Measurements from ENCODE around the gene APOBEC3B.
"Not testable (repeated sequence)": the region's sequence is repeated elsewhere in the genome, so short reads cannot be mapped to it uniquely, and the experiment has no call there.

The APOBEC3B gene

GRCh38 chr22:38959590-38959989 lies 22.6 kb upstream of the APOBEC3B start:
- H3K9ac ChIP-seq (ENCODE audit: low read depth, low read length), result no peak overlapping the region
- H3K27ac ChIP-seq (ENCODE audit: low read depth, low read length), result no peak overlapping the region

GRCh38 chr22:38960673-38961072 lies 21.5 kb upstream of the APOBEC3B start:
- H3K27ac ChIP-seq (ENCODE audit: low read depth, low read length); H3K4me1 ChIP-seq (ENCODE audit: control insufficient read depth, insufficient read depth, low read length); H3K9ac ChIP-seq (ENCODE audit: low read depth, low read length); H3K27me3 ChIP-seq (ENCODE audit: control insufficient read depth, insufficient read depth, low read length); H3K36me3 ChIP-seq (ENCODE audit: control insufficient read depth, insufficient read depth, low read length); H3K4me3 ChIP-seq (ENCODE audit: low read depth, low read length); H3K9me3 ChIP-seq (ENCODE audit: control insufficient read depth, insufficient read depth, low read length): not testable (repeated sequence)

More at GRCh38 chr22:38959590-38959989, 22.6 kb upstream of the APOBEC3B start:
- Histone ChIP-seq H3K36me3 (ENCODE audit: control insufficient read depth, insufficient read depth, low read length) (no peaks in the 10 kb centered on the region), H3K9me3 (ENCODE audit: control insufficient read depth, insufficient read depth, low read length) (no peaks in the 10 kb centered on the region), H3K4me1 (ENCODE audit: control insufficient read depth, insufficient read depth, low read length) (no peaks in the 10 kb centered on the region), H3K27me3 (ENCODE audit: control insufficient read depth, insufficient read depth, low read length) (no peaks in the 10 kb centered on the region), H3K4me3 (ENCODE audit: low read depth, low read length) (no peak overlapping the region)

GRCh38 chr22:38963291-38963738 lies 18.8 kb upstream of the APOBEC3B start:
- not testable (repeated sequence) for H3K9ac ChIP-seq (ENCODE audit: low read depth, low read length); H3K36me3 ChIP-seq (ENCODE audit: control insufficient read depth, insufficient read depth, low read length)

GRCh38 chr22:38963872-38964271 lies 18.3 kb upstream of the APOBEC3B start:
- H3K27me3 ChIP-seq (ENCODE audit: control insufficient read depth, insufficient read depth, low read length), result no peaks in the 10 kb centered on the region
- H3K4me3 ChIP-seq (ENCODE audit: low read depth, low read length), result no peak overlapping the region
- H3K9ac ChIP-seq (ENCODE audit: low read depth, low read length), result no peak overlapping the region
- no peak overlapping the region for H3K27ac ChIP-seq (ENCODE audit: low read depth, low read length)
- H3K36me3 ChIP-seq (ENCODE audit: control insufficient read depth, insufficient read depth, low read length), result no peaks in the 10 kb centered on the region
- no peaks in the 10 kb centered on the region for H3K4me1 ChIP-seq (ENCODE audit: control insufficient read depth, insufficient read depth, low read length)
- no peaks in the 10 kb centered on the region for H3K9me3 ChIP-seq (ENCODE audit: control insufficient read depth, insufficient read depth, low read length)

More at GRCh38 chr22:38963291-38963738, 18.8 kb upstream of the APOBEC3B start:
- H3K4me1 ChIP-seq (ENCODE audit: control insufficient read depth, insufficient read depth, low read length); H3K27ac ChIP-seq (ENCODE audit: low read depth, low read length); H3K27me3 ChIP-seq (ENCODE audit: control insufficient read depth, insufficient read depth, low read length); H3K4me3 ChIP-seq (ENCODE audit: low read depth, low read length); H3K9me3 ChIP-seq (ENCODE audit: control insufficient read depth, insufficient read depth, low read length): not testable (repeated sequence)

- H3K27ac ChIP-seq (ENCODE audit: low read depth, low read length), result no peak overlapping the region
- H3K27me3 ChIP-seq (ENCODE audit: control insufficient read depth, insufficient read depth, low read length), result no peaks in the 10 kb centered on the region
- no peaks in the 10 kb centered on the region for H3K9me3 ChIP-seq (ENCODE audit: control insufficient read depth, insufficient read depth, low read length)
- no peak overlapping the region for H3K4me3 ChIP-seq (ENCODE audit: low read depth, low read length)
- H3K36me3 ChIP-seq (ENCODE audit: control insufficient read depth, insufficient read depth, low read length), result no peaks in the 10 kb centered on the region
- no peaks in the 10 kb centered on the region for H3K4me1 ChIP-seq (ENCODE audit: control insufficient read depth, insufficient read depth, low read length)
- H3K9ac ChIP-seq (ENCODE audit: low read depth, low read length), result no peak overlapping the region
These were observed 17.8 kb upstream of the APOBEC3B start for GRCh38 chr22:38964306-38964705.

- H3K27ac ChIP-seq (ENCODE audit: low read depth, low read length), result no peak overlapping the region
- no peaks in the 10 kb centered on the region for H3K9me3 ChIP-seq (ENCODE audit: control insufficient read depth, insufficient read depth, low read length)
- no peaks in the 10 kb centered on the region for H3K27me3 ChIP-seq (ENCODE audit: control insufficient read depth, insufficient read depth, low read length)
- no peak overlapping the region for H3K9ac ChIP-seq (ENCODE audit: low read depth, low read length)
- H3K36me3 ChIP-seq (ENCODE audit: control insufficient read depth, insufficient read depth, low read length), result no peaks in the 10 kb centered on the region
- H3K4me3 ChIP-seq (ENCODE audit: low read depth, low read length), result no peak overlapping the region
- no peaks in the 10 kb centered on the region for H3K4me1 ChIP-seq (ENCODE audit: control insufficient read depth, insufficient read depth, low read length)
These were observed 17.2 kb upstream of the APOBEC3B start for GRCh38 chr22:38964989-38965388.

- no peak overlapping the region for H3K27ac ChIP-seq (ENCODE audit: low read depth, low read length)
- H3K9me3 ChIP-seq (ENCODE audit: control insufficient read depth, insufficient read depth, low read length), result no peaks in the 10 kb centered on the region
- no peaks in the 10 kb centered on the region for H3K36me3 ChIP-seq (ENCODE audit: control insufficient read depth, insufficient read depth, low read length)
- H3K4me1 ChIP-seq (ENCODE audit: control insufficient read depth, insufficient read depth, low read length), result no peaks in the 10 kb centered on the region
- no peak overlapping the region for H3K4me3 ChIP-seq (ENCODE audit: low read depth, low read length)
- H3K9ac ChIP-seq (ENCODE audit: low read depth, low read length), result no peak overlapping the region
- H3K27me3 ChIP-seq (ENCODE audit: control insufficient read depth, insufficient read depth, low read length), result no peaks in the 10 kb centered on the region
These were observed 16.4 kb upstream of the APOBEC3B start for GRCh38 chr22:38965614-38966379.

- Histone ChIP-seq H3K27me3 (ENCODE audit: control insufficient read depth, insufficient read depth, low read length) (no peaks in the 10 kb centered on the region), H3K9ac (ENCODE audit: low read depth, low read length) (no peak overlapping the region), H3K27ac (ENCODE audit: low read depth, low read length) (no peak overlapping the region)
These were observed 15.8 kb upstream of the APOBEC3B start for GRCh38 chr22:38966380-38966702.

GRCh38 chr22:38966942-38967341 lies 15.2 kb upstream of the APOBEC3B start:
- Histone ChIP-seq H3K4me3 (ENCODE audit: low read depth, low read length) (no peak overlapping the region), H3K27me3 (ENCODE audit: control insufficient read depth, insufficient read depth, low read length) (no peaks in the 10 kb centered on the region), H3K36me3 (ENCODE audit: control insufficient read depth, insufficient read depth, low read length) (no peaks in the 10 kb centered on the region), H3K9ac (ENCODE audit: low read depth, low read length) (no peak overlapping the region), H3K4me1 (ENCODE audit: control insufficient read depth, insufficient read depth, low read length) (no peaks in the 10 kb centered on the region), H3K27ac (ENCODE audit: low read depth, low read length) (no peak overlapping the region), H3K9me3 (ENCODE audit: control insufficient read depth, insufficient read depth, low read length) (no peaks in the 10 kb centered on the region)

More at GRCh38 chr22:38966380-38966702, 15.8 kb upstream of the APOBEC3B start:
- H3K4me3 ChIP-seq (ENCODE audit: low read depth, low read length), result no peak overlapping the region
- no peaks in the 10 kb centered on the region for H3K9me3 ChIP-seq (ENCODE audit: control insufficient read depth, insufficient read depth, low read length)
- H3K36me3 ChIP-seq (ENCODE audit: control insufficient read depth, insufficient read depth, low read length), result no peaks in the 10 kb centered on the region
- no peaks in the 10 kb centered on the region for H3K4me1 ChIP-seq (ENCODE audit: control insufficient read depth, insufficient read depth, low read length)

GRCh38 chr22:38967451-38968450 lies 14.4 kb upstream of the APOBEC3B start:
- Histone ChIP-seq H3K27ac (ENCODE audit: low read depth, low read length) (no peak overlapping the region), H3K4me1 (ENCODE audit: control insufficient read depth, insufficient read depth, low read length) (no peaks in the 10 kb centered on the region), H3K27me3 (ENCODE audit: control insufficient read depth, insufficient read depth, low read length) (no peaks in the 10 kb centered on the region), H3K4me3 (ENCODE audit: low read depth, low read length) (no peak overlapping the region), H3K9me3 (ENCODE audit: control insufficient read depth, insufficient read depth, low read length) (no peaks in the 10 kb centered on the region), H3K36me3 (ENCODE audit: control insufficient read depth, insufficient read depth, low read length) (no peaks in the 10 kb centered on the region), H3K9ac (ENCODE audit: low read depth, low read length) (no peak overlapping the region)

GRCh38 chr22:38968801-38969200 lies 13.3 kb upstream of the APOBEC3B start:
- Histone ChIP-seq H3K27me3 (ENCODE audit: control insufficient read depth, insufficient read depth, low read length) (no peaks in the 10 kb centered on the region), H3K4me3 (ENCODE audit: low read depth, low read length) (no peak overlapping the region), H3K9me3 (ENCODE audit: control insufficient read depth, insufficient read depth, low read length) (no peaks in the 10 kb centered on the region), H3K27ac (ENCODE audit: low read depth, low read length) (no peak overlapping the region), H3K9ac (ENCODE audit: low read depth, low read length) (no peak overlapping the region), H3K4me1 (ENCODE audit: control insufficient read depth, insufficient read depth, low read length) (no peaks in the 10 kb centered on the region), H3K36me3 (ENCODE audit: control insufficient read depth, insufficient read depth, low read length) (no peaks in the 10 kb centered on the region)
